AG04450 (cell line): ENCODE measurements around the gene ADI1. TPM values are rescaled to one million over a fixed set of nuclear protein-coding genes. Genes with fewer than 3 reads are reported as not detected.

Experiments
- CTCF ChIA-PET: fragments of 300-600, 350-600 bp; formaldehyde crosslinking; extraction: SDS; loops from one replicate; lab custom pipeline; 2022; ENCODE audit warnings: antibody characterized with exemption, inconsistent platforms; lab: Charles Lee
- POLR2A ChIA-PET: fragments of 350-600 bp; formaldehyde crosslinking; extraction: SDS; loops from one replicate; lab custom pipeline; 2021; ENCODE audit warnings: antibody characterized with exemption, inconsistent platforms; lab: Yijun Ruan, JAX
- DNase-seq: peaks from one replicate; pipeline ENCODE4 v3.0.0-alpha.2; 2011; ENCODE audit warnings: low read depth, low spot score
- H3K27ac ChIP-seq: one replicate; pipeline ENCODE4 v1.5.1; 2012; ENCODE audit warnings: low read depth, low read length, control low read depth
- H3K27me3 ChIP-seq: one replicate; pipeline ENCODE4 v1.6.0; 2012; ENCODE audit warnings: low read length; ENCODE audit not compliant: control insufficient read depth, insufficient read depth
- H3K4me3 ChIP-seq: 2 replicates; pipeline ENCODE4 v1.5.1; 2011; ENCODE audit warnings: mild to moderate bottlenecking, low read depth, low read length, control low read depth
- H3K9me3 ChIP-seq: 2 replicates; pipeline ENCODE4 v1.5.1; 2012; ENCODE audit warnings: low read length; ENCODE audit not compliant: control insufficient read depth, insufficient read depth
- polyA plus RNA-seq: library from polyadenylated mRNA; depleted of rRNA; stranded (reverse); fragments of >200 nt; gene quantifications from 2 replicates; pipeline ENCODE4 v1.2.3, GENCODE V29; 2011
- TF ChIP-seq, protein P1 (sequence below): IDR thresholded peaks from 2 replicates; pipeline ENCODE4 v1.5.1; 2011; ENCODE audit warnings: low read depth, low read length, control low read depth, inconsistent platforms

ADI1 gene
- polyA plus RNA-seq, 1 experiment = 71.4 TPM

DNA sequence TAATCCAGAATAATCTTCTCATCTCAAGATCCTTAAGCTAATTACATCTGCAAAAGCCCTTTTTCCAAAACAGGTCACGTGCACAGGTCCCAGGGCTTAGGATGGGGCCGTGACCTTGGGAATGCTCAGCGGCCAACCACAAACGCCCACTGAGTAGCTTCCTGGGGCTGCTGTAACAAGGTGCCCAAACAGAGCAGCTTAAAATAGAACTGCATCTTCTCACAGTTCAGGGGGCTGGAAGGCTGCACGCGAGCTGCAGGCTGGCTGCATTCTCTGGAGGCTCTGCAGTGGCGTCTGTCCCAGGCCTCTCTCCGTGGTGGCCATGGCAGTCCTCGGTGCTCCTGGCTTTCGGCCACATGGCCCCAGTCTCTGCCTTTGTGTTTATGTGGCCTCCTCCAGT, 31.9 kb downstream of the ADI1 start:
- Histone ChIP-seq H3K9me3 (peaks cover 24% of the 10 kb centered on the region; the same call in 1 of the 2 replicates), H3K27me3 (no peaks in the 10 kb centered on the region), H3K4me3 (no peak overlapping the region), H3K27ac (no peak overlapping the region)
- ChIA-PET POLR2A (interaction anchor here (0.6 kb wide), 1 partner anchor 31 kb away, joined by 3 read pairs; no protein-coding TSS in a partner anchor), CTCF (no interaction called here)
- TF ChIP-seq, protein P1, sequence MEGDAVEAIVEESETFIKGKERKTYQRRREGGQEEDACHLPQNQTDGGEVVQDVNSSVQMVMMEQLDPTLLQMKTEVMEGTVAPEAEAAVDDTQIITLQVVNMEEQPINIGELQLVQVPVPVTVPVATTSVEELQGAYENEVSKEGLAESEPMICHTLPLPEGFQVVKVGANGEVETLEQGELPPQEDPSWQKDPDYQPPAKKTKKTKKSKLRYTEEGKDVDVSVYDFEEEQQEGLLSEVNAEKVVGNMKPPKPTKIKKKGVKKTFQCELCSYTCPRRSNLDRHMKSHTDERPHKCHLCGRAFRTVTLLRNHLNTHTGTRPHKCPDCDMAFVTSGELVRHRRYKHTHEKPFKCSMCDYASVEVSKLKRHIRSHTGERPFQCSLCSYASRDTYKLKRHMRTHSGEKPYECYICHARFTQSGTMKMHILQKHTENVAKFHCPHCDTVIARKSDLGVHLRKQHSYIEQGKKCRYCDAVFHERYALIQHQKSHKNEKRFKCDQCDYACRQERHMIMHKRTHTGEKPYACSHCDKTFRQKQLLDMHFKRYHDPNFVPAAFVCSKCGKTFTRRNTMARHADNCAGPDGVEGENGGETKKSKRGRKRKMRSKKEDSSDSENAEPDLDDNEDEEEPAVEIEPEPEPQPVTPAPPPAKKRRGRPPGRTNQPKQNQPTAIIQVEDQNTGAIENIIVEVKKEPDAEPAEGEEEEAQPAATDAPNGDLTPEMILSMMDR = no peak
- DNase-seq = no peak

GRCh38 chr2:3487028-3487425, 32.3 kb downstream of the ADI1 start:
- Histone ChIP-seq H3K27me3 (no peaks in the 10 kb centered on the region), H3K27ac (no peak overlapping the region), H3K9me3 (peaks cover 27% of the 10 kb centered on the region; the same call in 1 of the 2 replicates), H3K4me3 (no peak overlapping the region)
- no peak for DNase-seq
- CTCF ChIA-PET = no interaction called here
- TF ChIP-seq, protein P1 = no peak
- POLR2A ChIA-PET = interaction anchor here (0.6 kb wide), 1 partner anchor 32 kb away, joined by 3 read pairs; no protein-coding TSS in a partner anchor

DNA sequence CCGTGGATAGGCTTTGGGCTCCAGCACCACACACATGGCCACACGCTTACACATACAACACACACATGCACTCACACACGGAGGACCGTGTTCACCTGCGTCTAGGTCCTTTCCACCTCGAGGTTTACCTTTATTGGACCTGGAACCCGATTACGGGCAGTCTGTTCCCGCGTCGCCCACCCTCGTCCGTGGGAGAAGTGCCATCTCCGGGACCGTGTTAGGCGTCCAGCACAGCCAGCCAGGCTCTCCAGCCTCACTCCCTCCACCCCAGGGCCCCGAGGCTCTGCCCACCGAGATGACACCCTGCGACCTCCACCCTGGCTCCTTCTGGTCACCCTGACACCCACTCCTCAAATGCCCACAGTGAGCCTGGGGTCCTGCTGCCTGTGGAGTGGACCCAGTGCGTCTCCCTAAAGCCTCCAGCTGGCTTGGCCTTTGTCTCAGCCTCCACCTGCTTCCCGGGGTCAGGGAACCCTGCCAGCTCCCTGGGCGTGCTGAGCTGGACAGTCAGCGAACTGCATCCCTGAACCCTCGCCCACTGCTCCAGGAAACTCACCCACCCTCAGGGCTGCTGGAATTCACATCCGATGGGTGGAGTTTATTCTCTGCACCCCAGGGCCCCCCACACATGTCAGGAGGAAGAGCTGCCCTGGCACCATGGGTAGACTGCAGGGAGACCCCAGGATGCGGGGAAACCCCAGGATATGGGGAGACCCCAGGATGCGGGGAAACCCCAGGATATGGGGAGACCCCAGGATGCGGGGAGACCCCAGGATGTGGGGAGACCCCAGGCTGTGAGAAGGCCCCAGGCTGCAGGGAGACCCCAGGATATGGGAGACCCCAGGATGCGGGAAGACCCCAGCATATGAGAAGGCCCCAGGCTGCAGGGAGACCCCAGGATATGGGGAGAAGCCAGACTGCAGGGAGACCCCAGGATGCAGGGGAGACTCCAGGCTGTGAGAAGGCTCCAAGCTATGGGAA, 33.0 kb downstream of the ADI1 start:
- POLR2A ChIA-PET = interaction anchor here (0.6 kb wide), 1 partner anchor 33 kb away, joined by 3 read pairs; no protein-coding TSS in a partner anchor

DNA sequence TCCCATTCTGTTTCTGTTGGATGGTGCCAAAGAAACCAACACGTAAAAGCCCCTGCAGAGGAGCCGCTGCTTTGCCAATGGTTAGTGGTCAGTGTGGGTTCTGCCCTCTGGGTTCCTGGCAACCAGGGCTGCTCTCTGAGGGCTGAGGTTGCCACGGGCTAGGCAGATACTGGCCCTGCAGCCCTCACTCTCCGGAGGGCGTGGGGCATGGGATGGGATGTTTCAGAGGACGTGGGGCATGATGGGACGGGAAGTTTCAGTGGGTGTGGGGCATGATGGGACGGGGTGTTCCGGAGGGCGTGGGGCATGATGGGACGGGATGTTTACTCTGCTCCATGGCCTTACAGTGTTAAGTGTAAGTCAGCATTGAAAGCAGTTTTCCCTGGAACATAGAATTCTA, 34.2 kb downstream of the ADI1 start:
- TF ChIP-seq, protein P1 = no peak
- no peak for DNase-seq
- Histone ChIP-seq H3K27me3 (no peaks in the 10 kb centered on the region), H3K9me3 (peaks cover 24% of the 10 kb centered on the region; the same call in 1 of the 2 replicates), H3K4me3 (no peak overlapping the region), H3K27ac (no peak overlapping the region)
- ChIA-PET CTCF (no interaction called here), POLR2A (no interaction called here)

More for the DNA sequence above, 33.0 kb downstream of the ADI1 start:
- peaks cover 27% of the 10 kb centered on the region; the same call in 1 of the 2 replicates for H3K9me3 ChIP-seq
- no peak overlapping the region for H3K4me3 ChIP-seq
- CTCF ChIA-PET = no interaction called here
- no peak for DNase-seq
- H3K27me3 ChIP-seq = no peaks in the 10 kb centered on the region
- no peak overlapping the region for H3K27ac ChIP-seq
- TF ChIP-seq, protein P1 = no peak
